Measurements from ENCODE around the gene PLXNB2.

PLXNB2 gene

GRCh38 chr22:50266994-50267393 lies 40.5 kb downstream of the PLXNB2 start:
- TF ChIP-seq CTCF (IDR thresholded peaks at IDR 0.05; ENCODE audit: low read depth, low read length, poor library complexity, severe bottlenecking), result no peak
- no peak for TF ChIP-seq EZH2phosphoT487 (IDR thresholded peaks at IDR 0.05; ENCODE audit: borderline replicate concordance, low read length)
- Histone ChIP-seq H3F3A (ENCODE audit: control insufficient read depth, insufficient read depth) (peaks cover 6% of the 10 kb centered on the region; the same call in 1 of the 2 replicates), H3K36me3 (ENCODE audit: control insufficient read depth, low read length) (no peaks in the 10 kb centered on the region), H4K20me1 (ENCODE audit: control insufficient read depth, insufficient read depth, low read depth, low read length) (0 out of 2 replicates have a peak, but pooled peaks cover 3% of the 10 kb centered on the region), H3K79me2 (ENCODE audit: control insufficient read depth, low read length) (peaks cover 1% of the 10 kb centered on the region; the same call in 1 of the 2 replicates), H3K4me1 (ENCODE audit: control insufficient read depth, low read length) (peaks cover 56% of the 10 kb centered on the region), H3K4me3 (ENCODE audit: low read length) (no peak overlapping the region), H3K27me3 (ENCODE audit: control insufficient read depth, low read length) (0 out of 2 replicates have a peak, but pooled peaks cover 3% of the 10 kb centered on the region), H3K4me2 (ENCODE audit: low read length) (no peak overlapping the region; the same call in 1 of the 2 replicates), H3K9me2 (replicated peaks; ENCODE audit: control insufficient read depth, low read length) (no peaks in the 10 kb centered on the region), H3K27ac (ENCODE audit: low read depth, low read length) (no peak overlapping the region), H3K9me3 (ENCODE audit: control insufficient read depth, insufficient read depth, low read length) (no peaks in the 10 kb centered on the region)

GRCh38 chr22:50264946-50265669 lies 42.3 kb downstream of the PLXNB2 start:
- Histone ChIP-seq H4K20me1 (ENCODE audit: control insufficient read depth, insufficient read depth, low read depth, low read length) (0 out of 2 replicates have a peak, but pooled peaks cover 3% of the 10 kb centered on the region), H3K4me2 (ENCODE audit: low read length) (no peak overlapping the region), H3K4me3 (ENCODE audit: low read length) (no peak overlapping the region), H3K27me3 (ENCODE audit: control insufficient read depth, low read length) (no peaks in the 10 kb centered on the region), H3K36me3 (ENCODE audit: control insufficient read depth, low read length) (no peaks in the 10 kb centered on the region), H3K27ac (ENCODE audit: low read depth, low read length) (no peak overlapping the region), H3K4me1 (ENCODE audit: control insufficient read depth, low read length) (peaks cover 49% of the 10 kb centered on the region), H3K79me2 (ENCODE audit: control insufficient read depth, low read length) (peaks cover 14% of the 10 kb centered on the region), H3K9me2 (replicated peaks; ENCODE audit: control insufficient read depth, low read length) (no peaks in the 10 kb centered on the region), H3F3A (ENCODE audit: control insufficient read depth, insufficient read depth) (no peaks in the 10 kb centered on the region), H3K9me3 (ENCODE audit: control insufficient read depth, insufficient read depth, low read length) (no peaks in the 10 kb centered on the region)
- no peak for TF ChIP-seq CTCF (IDR thresholded peaks at IDR 0.05; ENCODE audit: low read depth, low read length, poor library complexity, severe bottlenecking)
- TF ChIP-seq EZH2phosphoT487 (IDR thresholded peaks at IDR 0.05; ENCODE audit: borderline replicate concordance, low read length), result no peak

- H3K9me2 ChIP-seq (replicated peaks; ENCODE audit: control insufficient read depth, low read length), result no peaks in the 10 kb centered on the region
- H3K36me3 ChIP-seq (ENCODE audit: control insufficient read depth, low read length), result peaks cover 1% of the 10 kb centered on the region; the same call in 1 of the 2 replicates
- TF ChIP-seq CTCF (IDR thresholded peaks at IDR 0.05; ENCODE audit: low read depth, low read length, poor library complexity, severe bottlenecking), result no peak
- TF ChIP-seq EZH2phosphoT487 (IDR thresholded peaks at IDR 0.05; ENCODE audit: borderline replicate concordance, low read length), result no peak
- peaks cover 43% of the 10 kb centered on the region for H3K4me1 ChIP-seq (ENCODE audit: control insufficient read depth, low read length)
- H3K79me2 ChIP-seq (ENCODE audit: control insufficient read depth, low read length), result peaks cover 21% of the 10 kb centered on the region
- H3F3A ChIP-seq (ENCODE audit: control insufficient read depth, insufficient read depth), result no peaks in the 10 kb centered on the region
- H3K27ac ChIP-seq (ENCODE audit: low read depth, low read length), result no peak overlapping the region
- 0 out of 2 replicates have a peak, but pooled peaks cover 3% of the 10 kb centered on the region for H4K20me1 ChIP-seq (ENCODE audit: control insufficient read depth, insufficient read depth, low read depth, low read length)
- H3K4me3 ChIP-seq (ENCODE audit: low read length), result no peak overlapping the region
- H3K9me3 ChIP-seq (ENCODE audit: control insufficient read depth, insufficient read depth, low read length), result no peaks in the 10 kb centered on the region
- H3K4me2 ChIP-seq (ENCODE audit: low read length), result no peak overlapping the region
- no peaks in the 10 kb centered on the region for H3K27me3 ChIP-seq (ENCODE audit: control insufficient read depth, low read length)
Observed at GRCh38 chr22:50264104-50264745, 43.2 kb downstream of the PLXNB2 start.
